DOHH2 (cell line): ENCODE measurements around the gene PLA2G4E.

Experiments used
- H3F3A ChIP-seq: fragments of 200-600 bp; sonication (generic), shearing (Covaris generic); 2 replicates; pipeline ENCODE4 v1.6.0; 2016; ENCODE audit warnings: antibody characterized with exemption, mild to moderate bottlenecking; ENCODE audit not compliant: control insufficient read depth, insufficient read depth
- H3K27ac ChIP-seq: fragments of 200-600 bp; sonication (generic); 2 replicates; pipeline ENCODE4 v1.5.1; 2014; ENCODE audit warnings: low read depth, mild to moderate bottlenecking, low read length, moderate library complexity
- H3K27me3 ChIP-seq: fragments of 200-600 bp; sonication (generic); 2 replicates; pipeline ENCODE4 v1.6.1; 2014; ENCODE audit warnings: mild to moderate bottlenecking, low read length, mixed read lengths; ENCODE audit not compliant: control insufficient read depth
- H3K36me3 ChIP-seq: fragments of 200-600 bp; sonication (generic); 2 replicates; pipeline ENCODE4 v1.6.1; 2014; ENCODE audit warnings: mild to moderate bottlenecking, low read length, moderate library complexity, mixed read lengths; ENCODE audit not compliant: control insufficient read depth
- H3K4me1 ChIP-seq: fragments of 200-600 bp; sonication (generic); 2 replicates; pipeline ENCODE4 v1.6.1; 2014; ENCODE audit warnings: mild to moderate bottlenecking, low read length, mixed read lengths; ENCODE audit not compliant: control insufficient read depth
- H3K4me2 ChIP-seq: fragments of 200-600 bp; sonication (generic); 2 replicates; pipeline ENCODE4 v1.6.0; 2014; ENCODE audit warnings: mild to moderate bottlenecking, low read length, moderate library complexity
- H3K4me3 ChIP-seq: fragments of 200-600 bp; sonication (generic); 2 replicates; pipeline ENCODE4 v1.5.1; 2014; ENCODE audit warnings: mild to moderate bottlenecking, low read length, mixed read lengths
- H3K79me2 ChIP-seq: fragments of 200-600 bp; sonication (generic); 2 replicates; pipeline ENCODE4 v1.6.1; 2014; ENCODE audit warnings: mild to moderate bottlenecking, low read length, mixed read lengths; ENCODE audit not compliant: control insufficient read depth
- H3K9me2 ChIP-seq: fragments of 200-600 bp; sonication (generic); replicated peaks from 2 replicates; pipeline ENCODE4 v1.6.1; 2014; ENCODE audit warnings: mild to moderate bottlenecking, low read length, mixed read lengths; ENCODE audit not compliant: control insufficient read depth
- H3K9me3 ChIP-seq: fragments of 200-600 bp; sonication (generic); 2 replicates; pipeline ENCODE4 v1.6.1; 2014; ENCODE audit warnings: antibody characterized with exemption, low read length, mixed read lengths; ENCODE audit not compliant: control insufficient read depth, insufficient read depth
- H4K20me1 ChIP-seq: fragments of 200-600 bp; sonication (generic); 2 replicates; pipeline ENCODE4 v1.6.0; 2014; ENCODE audit warnings: low read depth, mild to moderate bottlenecking, antibody characterized with exemption, low read length, moderate library complexity; ENCODE audit not compliant: control insufficient read depth, insufficient read depth
- EZH2phosphoT487 ChIP-seq: fragments of 200-600 bp; sonication (generic); IDR thresholded peaks from 2 replicates; pipeline ENCODE4 v1.6.1; 2017; ENCODE audit warnings: borderline replicate concordance, mild to moderate bottlenecking, antibody characterized with exemption, low read length, moderate library complexity, mixed read lengths
- TF ChIP-seq, protein P1 (sequence below): fragments of 200-600 bp; sonication (generic); IDR thresholded peaks from one replicate; pipeline ENCODE4 v1.5.1; 2014; ENCODE audit warnings: antibody characterized with exemption, mild to moderate bottlenecking, low read depth, low read length; ENCODE audit not compliant: poor library complexity, severe bottlenecking

Gene PLA2G4E

DNA sequence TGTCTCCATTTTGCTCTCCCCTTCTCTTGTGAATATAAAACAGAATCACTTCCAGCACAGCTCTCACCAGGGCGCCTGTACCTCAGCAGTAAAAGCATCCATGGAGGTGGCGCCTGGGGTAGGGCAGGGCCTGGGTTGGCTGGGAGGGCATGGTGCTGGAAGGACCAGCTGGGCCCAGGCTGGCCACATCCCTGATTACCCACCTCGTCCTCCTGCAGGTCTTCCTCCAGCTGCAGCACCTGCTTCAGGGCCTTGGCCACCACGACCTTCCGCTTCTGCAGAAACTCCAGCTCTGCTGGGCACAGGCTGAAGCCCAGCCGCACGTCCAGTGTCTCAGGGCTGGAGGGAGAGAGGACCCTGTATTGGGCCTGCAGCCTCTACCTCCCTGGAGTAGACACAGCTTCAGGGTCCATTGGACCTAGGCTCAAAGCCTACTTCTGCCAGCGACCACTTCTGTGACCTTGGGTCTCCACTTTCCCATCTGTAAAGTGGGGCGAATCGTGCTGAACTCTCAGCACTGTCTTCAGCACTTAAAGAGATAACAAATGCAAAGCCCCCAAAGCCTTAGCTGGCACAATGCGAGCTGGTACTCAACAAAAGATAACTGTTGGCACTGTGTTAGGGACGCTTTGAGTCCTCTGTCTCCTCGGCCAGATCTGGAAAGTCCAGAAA is 23.8 kb downstream of the PLA2G4E start:
- Histone ChIP-seq H3F3A (no peaks in the 10 kb centered on the region), H3K27me3 (peaks cover 4% of the 10 kb centered on the region), H4K20me1 (no peaks in the 10 kb centered on the region), H3K9me3 (no peaks in the 10 kb centered on the region), H3K27ac (no peak overlapping the region), H3K9me2 (no peaks in the 10 kb centered on the region), H3K36me3 (no peaks in the 10 kb centered on the region), H3K79me2 (no peaks in the 10 kb centered on the region), H3K4me2 (no peak overlapping the region), H3K4me3 (no peak overlapping the region), H3K4me1 (no peaks in the 10 kb centered on the region; the same call in 1 of the 2 replicates)
- TF ChIP-seq, protein P1, sequence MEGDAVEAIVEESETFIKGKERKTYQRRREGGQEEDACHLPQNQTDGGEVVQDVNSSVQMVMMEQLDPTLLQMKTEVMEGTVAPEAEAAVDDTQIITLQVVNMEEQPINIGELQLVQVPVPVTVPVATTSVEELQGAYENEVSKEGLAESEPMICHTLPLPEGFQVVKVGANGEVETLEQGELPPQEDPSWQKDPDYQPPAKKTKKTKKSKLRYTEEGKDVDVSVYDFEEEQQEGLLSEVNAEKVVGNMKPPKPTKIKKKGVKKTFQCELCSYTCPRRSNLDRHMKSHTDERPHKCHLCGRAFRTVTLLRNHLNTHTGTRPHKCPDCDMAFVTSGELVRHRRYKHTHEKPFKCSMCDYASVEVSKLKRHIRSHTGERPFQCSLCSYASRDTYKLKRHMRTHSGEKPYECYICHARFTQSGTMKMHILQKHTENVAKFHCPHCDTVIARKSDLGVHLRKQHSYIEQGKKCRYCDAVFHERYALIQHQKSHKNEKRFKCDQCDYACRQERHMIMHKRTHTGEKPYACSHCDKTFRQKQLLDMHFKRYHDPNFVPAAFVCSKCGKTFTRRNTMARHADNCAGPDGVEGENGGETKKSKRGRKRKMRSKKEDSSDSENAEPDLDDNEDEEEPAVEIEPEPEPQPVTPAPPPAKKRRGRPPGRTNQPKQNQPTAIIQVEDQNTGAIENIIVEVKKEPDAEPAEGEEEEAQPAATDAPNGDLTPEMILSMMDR: no peak
- no peak for TF ChIP-seq EZH2phosphoT487

DNA sequence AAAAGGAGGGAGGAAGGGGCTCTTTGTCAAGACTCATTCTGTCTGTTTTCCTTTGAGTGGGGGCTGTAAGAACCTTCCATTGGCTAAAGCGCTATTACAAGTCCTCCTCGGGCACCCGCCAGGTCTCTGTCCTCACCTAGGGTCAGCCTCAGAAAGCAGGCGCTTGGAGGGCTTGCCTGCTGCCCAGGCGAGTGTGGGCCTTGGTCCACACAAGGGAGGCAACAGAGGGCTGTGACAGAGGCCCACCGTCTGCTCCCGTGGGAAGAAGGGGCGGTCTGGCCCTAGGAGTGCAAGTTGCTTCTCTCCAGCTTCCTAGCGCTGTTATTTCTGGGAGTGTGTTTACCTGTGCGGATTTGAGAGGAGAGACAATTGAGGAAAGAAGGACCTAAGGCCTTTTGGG is 24.5 kb downstream of the PLA2G4E start:
- H3K79me2 ChIP-seq: no peaks in the 10 kb centered on the region

GRCh38 chr15:41995476-41995855 is 25.4 kb downstream of the PLA2G4E start:
- Histone ChIP-seq H3K4me2 (no peak overlapping the region), H3K27me3 (no peaks in the 10 kb centered on the region), H3K27ac (no peak overlapping the region), H3K4me3 (no peak overlapping the region), H3K9me2 (no peaks in the 10 kb centered on the region), H3F3A (no peaks in the 10 kb centered on the region), H4K20me1 (no peaks in the 10 kb centered on the region), H3K9me3 (no peaks in the 10 kb centered on the region), H3K4me1 (no peaks in the 10 kb centered on the region; the same call in 1 of the 2 replicates), H3K79me2 (no peaks in the 10 kb centered on the region), H3K36me3 (no peaks in the 10 kb centered on the region)
- TF ChIP-seq, protein P1: no peak
- TF ChIP-seq EZH2phosphoT487: no peak

More for the DNA sequence above, 24.5 kb downstream of the PLA2G4E start:
- Histone ChIP-seq H3K27me3 (peaks cover 4% of the 10 kb centered on the region), H3K4me3 (no peak overlapping the region), H3K9me3 (no peaks in the 10 kb centered on the region), H3F3A (no peaks in the 10 kb centered on the region), H4K20me1 (no peaks in the 10 kb centered on the region), H3K36me3 (no peaks in the 10 kb centered on the region), H3K27ac (no peak overlapping the region), H3K4me1 (no peaks in the 10 kb centered on the region; the same call in 1 of the 2 replicates), H3K4me2 (no peak overlapping the region), H3K9me2 (no peaks in the 10 kb centered on the region)
- TF ChIP-seq EZH2phosphoT487: no peak
- TF ChIP-seq, protein P1: no peak
